ENCODE measurements around the gene TMEM163.

TMEM163 gene

GRCh38 chr2:134690629-134691215, 28.1 kb downstream of the TMEM163 start:
- no peak for DNase-seq

GRCh38 chr2:134689315-134689714, 29.5 kb downstream of the TMEM163 start:
- no peak for DNase-seq

- no peak for DNase-seq
These were observed 32.8 kb downstream of the TMEM163 start for GRCh38 chr2:134685967-134686366.

GRCh38 chr2:134683561-134684112, 35.2 kb downstream of the TMEM163 start:
- DNase-seq: no peak

GRCh38 chr2:134682726-134683125, 36.1 kb downstream of the TMEM163 start:
- no peak for DNase-seq

GRCh38 chr2:134681201-134681600, 37.6 kb downstream of the TMEM163 start:
- no peak for DNase-seq

GRCh38 chr2:134679745-134680144, 39.1 kb downstream of the TMEM163 start:
- no peak for DNase-seq

- DNase-seq: no peak
These were observed 39.5 kb downstream of the TMEM163 start for GRCh38 chr2:134679294-134679693.

GRCh38 chr2:134677856-134678756, 40.7 kb downstream of the TMEM163 start:
- no peak for DNase-seq

GRCh38 chr2:134676960-134677359, 41.8 kb downstream of the TMEM163 start:
- no peak for DNase-seq

- DNase-seq: no peak
These were observed 43.5 kb downstream of the TMEM163 start for GRCh38 chr2:134675314-134675713.

GRCh38 chr2:134674687-134675086, 44.1 kb downstream of the TMEM163 start:
- no peak for DNase-seq

GRCh38 chr2:134671513-134671912, 47.3 kb downstream of the TMEM163 start:
- DNase-seq: no peak

GRCh38 chr2:134670955-134671354, 47.8 kb downstream of the TMEM163 start:
- no peak for DNase-seq

- peak; percentile 6 for DNase-seq
These were observed 48.8 kb downstream of the TMEM163 start for GRCh38 chr2:134669731-134670669.

- DNase-seq: peak; percentile 84
These were observed 50.0 kb downstream of the TMEM163 start for GRCh38 chr2:134668821-134669220.

GRCh38 chr2:134667541-134667940, 51.3 kb downstream of the TMEM163 start:
- DNase-seq: no peak

GRCh38 chr2:134667081-134667480, 51.7 kb downstream of the TMEM163 start:
- no peak for DNase-seq

GRCh38 chr2:134665727-134666506, 52.9 kb downstream of the TMEM163 start:
- DNase-seq: no peak

GRCh38 chr2:134663451-134664450, 55.0 kb downstream of the TMEM163 start:
- no peak for DNase-seq

GRCh38 chr2:134662751-134663150, 56.0 kb downstream of the TMEM163 start:
- DNase-seq: no peak

Measured in activated gamma-delta T cell (primary cell).